ENCODE results near the gene BMX.

GRCh38 chrX:15563056-15563455 lies 62.4 kb downstream of the BMX start:
- TF ChIP-seq, protein P1, sequence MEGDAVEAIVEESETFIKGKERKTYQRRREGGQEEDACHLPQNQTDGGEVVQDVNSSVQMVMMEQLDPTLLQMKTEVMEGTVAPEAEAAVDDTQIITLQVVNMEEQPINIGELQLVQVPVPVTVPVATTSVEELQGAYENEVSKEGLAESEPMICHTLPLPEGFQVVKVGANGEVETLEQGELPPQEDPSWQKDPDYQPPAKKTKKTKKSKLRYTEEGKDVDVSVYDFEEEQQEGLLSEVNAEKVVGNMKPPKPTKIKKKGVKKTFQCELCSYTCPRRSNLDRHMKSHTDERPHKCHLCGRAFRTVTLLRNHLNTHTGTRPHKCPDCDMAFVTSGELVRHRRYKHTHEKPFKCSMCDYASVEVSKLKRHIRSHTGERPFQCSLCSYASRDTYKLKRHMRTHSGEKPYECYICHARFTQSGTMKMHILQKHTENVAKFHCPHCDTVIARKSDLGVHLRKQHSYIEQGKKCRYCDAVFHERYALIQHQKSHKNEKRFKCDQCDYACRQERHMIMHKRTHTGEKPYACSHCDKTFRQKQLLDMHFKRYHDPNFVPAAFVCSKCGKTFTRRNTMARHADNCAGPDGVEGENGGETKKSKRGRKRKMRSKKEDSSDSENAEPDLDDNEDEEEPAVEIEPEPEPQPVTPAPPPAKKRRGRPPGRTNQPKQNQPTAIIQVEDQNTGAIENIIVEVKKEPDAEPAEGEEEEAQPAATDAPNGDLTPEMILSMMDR (conservative IDR thresholded peaks at IDR 0.05; ENCODE audit: low read depth, low read length) = no peak
- TF ChIP-seq EZH2 (IDR thresholded peaks at IDR 0.05; ENCODE audit: low read length, unreplicated experiment) (no peak), EZH2phosphoT487 (IDR thresholded peaks at IDR 0.05; ENCODE audit: borderline replicate concordance, low read length) (no peak)

Data from PC-3 (cell line).